Neutrophil (primary cell): ENCODE data around the gene PRKCE.

ENCODE experiments used
- H3K27ac ChIP-seq: fragments of 200-600 bp; sonication (generic); 2 replicates; pipeline ENCODE4 v1.5.1; 2016; ENCODE audit warnings: mild to moderate bottlenecking, moderate library complexity
- H3K27me3 ChIP-seq: fragments of 200-600 bp; sonication (generic); 2 replicates; pipeline ENCODE4 v1.6.0; 2016; ENCODE audit warnings: mild to moderate bottlenecking
- H3K36me3 ChIP-seq: fragments of 200-600 bp; sonication (generic); 2 replicates; pipeline ENCODE4 v1.5.1; 2017
- H3K4me1 ChIP-seq, 2 experiments: fragments of 200-600 bp in 1 of 2; sonication (generic) in 1 of 2; 1 replicate in 1 of 2; 2 replicates in 1 of 2; pipeline versions ENCODE4 v1.5.1 to v1.6.1; 2013 to 2016; ENCODE audit warnings: low read depth in 1 of 2, low read length in 1 of 2, mild to moderate bottlenecking in 1 of 2, moderate library complexity in 1 of 2; ENCODE audit not compliant: control insufficient read depth in 1 of 2, insufficient read depth in 1 of 2
- H3K4me3 ChIP-seq, 2 experiments: fragments of 200-600 bp in 1 of 2; sonication (generic) in 1 of 2; 1 replicate in 1 of 2; 2 replicates in 1 of 2; pipeline ENCODE4 v1.5.1; 2013 to 2016; ENCODE audit warnings: low read depth in 1 of 2, low read length in 1 of 2, mild to moderate bottlenecking in 1 of 2, moderate library complexity in 1 of 2
- H3K9me3 ChIP-seq: fragments of 200-600 bp; sonication (generic); 2 replicates; pipeline ENCODE4 v1.5.1; 2016
- TF ChIP-seq, protein P1 (sequence below): fragments of 200-600 bp; sonication (generic); IDR thresholded peaks from 2 replicates; pipeline ENCODE4 v1.5.1; 2016; ENCODE audit warnings: antibody characterized with exemption

PRKCE gene

DNA sequence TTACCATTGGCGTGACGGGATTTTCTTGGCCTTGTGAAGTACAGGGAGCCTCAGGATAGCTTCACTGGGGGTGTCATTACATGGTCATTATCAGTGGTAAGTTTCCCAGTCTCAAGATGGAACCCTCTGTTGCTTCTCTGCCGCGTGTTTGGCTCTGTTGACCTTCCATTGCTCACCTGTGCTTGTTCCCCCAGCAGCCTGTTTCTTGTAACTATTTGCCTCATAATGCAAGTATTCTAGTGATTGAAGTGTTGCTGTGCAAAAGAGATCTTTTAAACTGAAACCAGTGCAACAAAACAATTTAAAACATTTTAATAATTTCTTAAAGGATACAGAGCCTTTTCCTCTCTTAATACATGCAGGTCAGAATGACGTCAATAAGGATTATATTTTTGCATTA, 24.6 kb downstream of the PRKCE start:
- Histone ChIP-seq H3K9me3 (no peaks in the 10 kb centered on the region), H3K27me3 (no peaks in the 10 kb centered on the region), H3K4me1 (no peaks in the 10 kb centered on the region), H3K27ac (no peak overlapping the region), H3K4me3 (no peak overlapping the region), H3K36me3 (no peaks in the 10 kb centered on the region)
- TF ChIP-seq, protein P1, sequence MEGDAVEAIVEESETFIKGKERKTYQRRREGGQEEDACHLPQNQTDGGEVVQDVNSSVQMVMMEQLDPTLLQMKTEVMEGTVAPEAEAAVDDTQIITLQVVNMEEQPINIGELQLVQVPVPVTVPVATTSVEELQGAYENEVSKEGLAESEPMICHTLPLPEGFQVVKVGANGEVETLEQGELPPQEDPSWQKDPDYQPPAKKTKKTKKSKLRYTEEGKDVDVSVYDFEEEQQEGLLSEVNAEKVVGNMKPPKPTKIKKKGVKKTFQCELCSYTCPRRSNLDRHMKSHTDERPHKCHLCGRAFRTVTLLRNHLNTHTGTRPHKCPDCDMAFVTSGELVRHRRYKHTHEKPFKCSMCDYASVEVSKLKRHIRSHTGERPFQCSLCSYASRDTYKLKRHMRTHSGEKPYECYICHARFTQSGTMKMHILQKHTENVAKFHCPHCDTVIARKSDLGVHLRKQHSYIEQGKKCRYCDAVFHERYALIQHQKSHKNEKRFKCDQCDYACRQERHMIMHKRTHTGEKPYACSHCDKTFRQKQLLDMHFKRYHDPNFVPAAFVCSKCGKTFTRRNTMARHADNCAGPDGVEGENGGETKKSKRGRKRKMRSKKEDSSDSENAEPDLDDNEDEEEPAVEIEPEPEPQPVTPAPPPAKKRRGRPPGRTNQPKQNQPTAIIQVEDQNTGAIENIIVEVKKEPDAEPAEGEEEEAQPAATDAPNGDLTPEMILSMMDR, result no peak

DNA sequence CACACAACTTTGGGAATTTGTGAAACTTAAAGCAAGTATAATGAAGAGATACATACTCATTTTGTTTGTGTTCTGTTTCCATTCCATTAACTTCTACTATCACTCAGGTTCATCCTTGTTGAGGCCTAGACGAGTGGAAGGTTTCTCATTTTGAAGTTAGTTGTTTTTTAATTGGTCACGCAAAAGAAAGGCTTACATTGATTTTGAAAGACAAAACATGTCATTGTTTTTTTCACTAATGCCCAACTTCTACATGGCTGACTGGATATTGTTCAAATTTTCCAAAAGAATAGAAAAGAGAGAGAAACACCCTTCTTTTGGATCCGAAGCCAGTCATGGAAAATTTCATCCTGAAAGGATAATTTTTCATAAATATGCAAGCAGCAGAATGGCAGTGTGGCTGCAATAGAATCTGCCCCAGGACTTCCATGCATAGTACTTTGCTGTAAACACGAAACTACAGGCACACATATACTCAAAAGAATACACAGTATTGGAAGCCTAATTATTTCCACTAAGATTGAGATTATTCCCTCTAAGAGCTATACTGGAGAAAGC, 27.4 kb downstream of the PRKCE start:
- H3K27me3 ChIP-seq, result no peaks in the 10 kb centered on the region
- no peak overlapping the region for H3K4me3 ChIP-seq
- H3K9me3 ChIP-seq, result no peaks in the 10 kb centered on the region
- no peaks in the 10 kb centered on the region for H3K4me1 ChIP-seq
- no peaks in the 10 kb centered on the region for H3K36me3 ChIP-seq
- TF ChIP-seq, protein P1, result no peak
- no peak overlapping the region for H3K27ac ChIP-seq

DNA sequence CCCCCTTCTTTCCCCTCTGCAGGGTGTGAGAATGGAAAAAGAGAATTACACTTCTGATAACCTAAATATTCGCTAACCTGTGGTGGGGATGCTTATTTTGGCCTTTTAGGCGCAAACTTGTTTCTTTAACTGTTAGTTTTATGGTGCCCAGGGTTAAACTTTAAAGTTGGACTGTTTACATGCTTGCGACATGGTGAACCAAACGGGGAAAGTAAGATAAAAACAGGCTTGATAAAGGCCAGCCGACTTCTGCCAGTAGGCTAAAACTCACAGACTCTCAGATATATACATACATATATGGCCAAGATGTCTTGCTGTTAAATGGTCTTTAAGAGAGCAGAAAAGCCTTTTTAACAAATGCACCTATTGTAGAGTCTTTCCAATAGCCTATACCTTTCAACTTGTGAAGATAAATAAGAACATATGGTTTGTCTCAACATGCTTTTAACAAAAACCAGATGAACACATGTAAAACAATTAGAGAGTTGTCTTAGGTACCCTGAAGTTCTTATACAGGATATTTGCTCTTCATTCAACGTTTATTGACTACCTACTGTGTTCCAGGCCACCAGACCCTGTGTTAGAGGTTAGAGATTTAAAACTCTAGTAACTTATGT, 29.0 kb downstream of the PRKCE start:
- Histone ChIP-seq H3K4me3 (no peak overlapping the region), H3K27ac (no peak overlapping the region), H3K4me1 (no peaks in the 10 kb centered on the region), H3K9me3 (no peaks in the 10 kb centered on the region), H3K36me3 (no peaks in the 10 kb centered on the region), H3K27me3 (no peaks in the 10 kb centered on the region)
- TF ChIP-seq, protein P1, result no peak

DNA sequence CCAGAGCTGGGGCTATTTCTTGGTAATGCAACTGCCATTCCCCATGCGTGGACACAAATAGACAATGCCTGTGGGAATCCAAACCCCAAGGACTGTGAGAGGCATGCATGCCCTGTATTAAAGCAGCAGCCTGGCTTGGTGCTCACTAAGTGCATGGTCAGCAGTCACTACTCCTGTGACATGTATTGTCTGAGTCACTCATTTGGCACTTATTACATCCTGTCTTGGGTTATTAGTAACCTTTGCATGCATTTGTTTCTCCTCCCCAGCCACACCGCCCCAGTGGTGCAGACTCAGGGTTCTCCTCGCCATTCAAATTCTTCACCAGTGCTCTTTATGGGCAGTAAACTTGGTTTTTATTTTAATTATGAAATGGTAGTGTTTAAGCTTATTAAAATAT, 30.2 kb downstream of the PRKCE start:
- H3K27me3 ChIP-seq, result no peaks in the 10 kb centered on the region
- no peak overlapping the region for H3K27ac ChIP-seq
- TF ChIP-seq, protein P1, result no peak
- no peaks in the 10 kb centered on the region for H3K4me1 ChIP-seq
- H3K36me3 ChIP-seq, result no peaks in the 10 kb centered on the region
- no peak overlapping the region for H3K4me3 ChIP-seq
- no peaks in the 10 kb centered on the region for H3K9me3 ChIP-seq

DNA sequence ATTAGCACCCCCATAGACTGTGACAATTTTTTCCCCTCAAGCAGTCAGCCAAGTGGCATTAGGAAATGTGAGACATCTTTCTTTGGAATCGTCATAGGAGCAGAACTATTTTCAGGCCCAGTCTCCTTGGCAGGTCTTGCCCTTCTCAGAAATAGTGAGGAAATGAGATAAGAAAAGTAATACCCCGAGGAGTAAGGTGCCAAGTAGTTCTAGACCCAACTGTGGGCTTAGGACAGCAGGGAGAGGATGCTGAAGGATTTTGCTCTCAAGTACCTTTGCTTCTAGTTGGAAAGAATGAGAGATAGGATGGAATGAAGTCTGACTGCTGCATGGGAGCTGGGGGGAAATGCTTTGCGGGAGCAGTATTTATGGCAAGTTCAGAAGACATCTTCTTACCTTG, 31.8 kb downstream of the PRKCE start:
- H3K27me3 ChIP-seq, result no peaks in the 10 kb centered on the region
- no peaks in the 10 kb centered on the region for H3K36me3 ChIP-seq
- no peak overlapping the region for H3K4me3 ChIP-seq
- no peak overlapping the region for H3K27ac ChIP-seq
- TF ChIP-seq, protein P1, result no peak
- no peaks in the 10 kb centered on the region for H3K9me3 ChIP-seq
- H3K4me1 ChIP-seq, result no peaks in the 10 kb centered on the region
